ENCODE results near the gene GBA3.

The GBA3 gene

DNA sequence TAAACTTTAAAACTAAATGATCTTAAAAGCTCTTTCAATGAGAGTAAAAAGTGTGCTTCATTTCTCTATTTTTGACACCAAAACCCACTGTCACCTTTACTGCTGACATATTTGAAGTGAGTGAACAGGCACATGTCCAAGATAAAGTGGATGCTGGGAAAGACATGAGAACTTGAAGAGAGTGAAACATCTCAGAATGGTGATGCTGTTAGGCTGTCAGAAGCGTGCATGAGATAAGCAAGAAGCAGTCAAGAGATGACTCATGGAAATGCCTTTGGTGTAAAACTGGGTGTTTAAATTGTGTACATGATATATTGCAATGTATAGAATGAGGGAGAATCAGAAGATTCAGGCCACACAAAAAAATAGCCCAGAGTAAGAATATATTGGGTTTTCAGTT, 21.8 kb upstream of the GBA3 start:
- H3K27ac ChIP-seq (ENCODE audit: insufficient read depth, low read depth, low read length, poor library complexity, severe bottlenecking), result no peak overlapping the region
- H3K4me1 ChIP-seq (ENCODE audit: control insufficient read depth, insufficient read depth, low read length), result no peaks in the 10 kb centered on the region
- no peaks in the 10 kb centered on the region for H3K27me3 ChIP-seq (ENCODE audit: control insufficient read depth, insufficient read depth, low read length, poor library complexity, severe bottlenecking)
- no peaks in the 10 kb centered on the region for H3K36me3 ChIP-seq (ENCODE audit: control insufficient read depth, insufficient read depth, low read length)
- H3K4me3 ChIP-seq (ENCODE audit: insufficient read depth, low read depth, low read length), result no peak overlapping the region
- WGBS, 2 experiments, result 91 to 94% methylated on average over 1 of the region's 1 CpG
- H3K9me3 ChIP-seq (ENCODE audit: control insufficient read depth, low read length), result no peaks in the 10 kb centered on the region

- H3K27me3 ChIP-seq (ENCODE audit: control insufficient read depth, insufficient read depth, low read length, poor library complexity, severe bottlenecking), result no peaks in the 10 kb centered on the region
- no peak overlapping the region for H3K4me3 ChIP-seq (ENCODE audit: insufficient read depth, low read depth, low read length)
- H3K36me3 ChIP-seq (ENCODE audit: control insufficient read depth, insufficient read depth, low read length), result no peaks in the 10 kb centered on the region
- no peak overlapping the region for H3K27ac ChIP-seq (ENCODE audit: insufficient read depth, low read depth, low read length, poor library complexity, severe bottlenecking)
- H3K9me3 ChIP-seq (ENCODE audit: control insufficient read depth, low read length), result no peaks in the 10 kb centered on the region
- 100% methylated on average over 1 of the region's 1 CpG; no CpG with 5 or more reads in 1 of the 2 experiments for WGBS, 2 experiments
- H3K4me1 ChIP-seq (ENCODE audit: control insufficient read depth, insufficient read depth, low read length), result no peaks in the 10 kb centered on the region
Observed at GRCh38 chr4:22672519-22672918, 20.2 kb upstream of the GBA3 start.

- Histone ChIP-seq H3K9me3 (ENCODE audit: control insufficient read depth, low read length) (no peaks in the 10 kb centered on the region), H3K36me3 (ENCODE audit: control insufficient read depth, insufficient read depth, low read length) (no peaks in the 10 kb centered on the region), H3K4me3 (ENCODE audit: insufficient read depth, low read depth, low read length) (no peak overlapping the region), H3K27me3 (ENCODE audit: control insufficient read depth, insufficient read depth, low read length, poor library complexity, severe bottlenecking) (no peaks in the 10 kb centered on the region), H3K27ac (ENCODE audit: insufficient read depth, low read depth, low read length, poor library complexity, severe bottlenecking) (no peak overlapping the region), H3K4me1 (ENCODE audit: control insufficient read depth, insufficient read depth, low read length) (no peaks in the 10 kb centered on the region)
- WGBS, 2 experiments, result 94 to 95% methylated on average over 4 of the region's 4 CpGs
Observed at GRCh38 chr4:22672944-22673343, 19.8 kb upstream of the GBA3 start.

GRCh38 chr4:22674700-22675099, 18.0 kb upstream of the GBA3 start:
- H3K9me3 ChIP-seq (ENCODE audit: control insufficient read depth, low read length), result no peaks in the 10 kb centered on the region
- no peaks in the 10 kb centered on the region for H3K36me3 ChIP-seq (ENCODE audit: control insufficient read depth, insufficient read depth, low read length)
- 92 to 95% methylated on average over 1 of the region's 1 CpG for WGBS, 2 experiments
- H3K27me3 ChIP-seq (ENCODE audit: control insufficient read depth, insufficient read depth, low read length, poor library complexity, severe bottlenecking), result no peaks in the 10 kb centered on the region
- H3K4me1 ChIP-seq (ENCODE audit: control insufficient read depth, insufficient read depth, low read length), result no peaks in the 10 kb centered on the region
- H3K4me3 ChIP-seq (ENCODE audit: insufficient read depth, low read depth, low read length), result no peak overlapping the region
- no peak overlapping the region for H3K27ac ChIP-seq (ENCODE audit: insufficient read depth, low read depth, low read length, poor library complexity, severe bottlenecking)

GRCh38 chr4:22676063-22676462, 16.7 kb upstream of the GBA3 start:
- no peaks in the 10 kb centered on the region for H3K4me1 ChIP-seq (ENCODE audit: control insufficient read depth, insufficient read depth, low read length)
- H3K27me3 ChIP-seq (ENCODE audit: control insufficient read depth, insufficient read depth, low read length, poor library complexity, severe bottlenecking), result no peaks in the 10 kb centered on the region
- no peaks in the 10 kb centered on the region for H3K36me3 ChIP-seq (ENCODE audit: control insufficient read depth, insufficient read depth, low read length)
- H3K4me3 ChIP-seq (ENCODE audit: insufficient read depth, low read depth, low read length), result no peak overlapping the region
- no peaks in the 10 kb centered on the region for H3K9me3 ChIP-seq (ENCODE audit: control insufficient read depth, low read length)
- no peak overlapping the region for H3K27ac ChIP-seq (ENCODE audit: insufficient read depth, low read depth, low read length, poor library complexity, severe bottlenecking)
- WGBS, 2 experiments, result 92 to 95% methylated on average over 1 of the region's 1 CpG

DNA sequence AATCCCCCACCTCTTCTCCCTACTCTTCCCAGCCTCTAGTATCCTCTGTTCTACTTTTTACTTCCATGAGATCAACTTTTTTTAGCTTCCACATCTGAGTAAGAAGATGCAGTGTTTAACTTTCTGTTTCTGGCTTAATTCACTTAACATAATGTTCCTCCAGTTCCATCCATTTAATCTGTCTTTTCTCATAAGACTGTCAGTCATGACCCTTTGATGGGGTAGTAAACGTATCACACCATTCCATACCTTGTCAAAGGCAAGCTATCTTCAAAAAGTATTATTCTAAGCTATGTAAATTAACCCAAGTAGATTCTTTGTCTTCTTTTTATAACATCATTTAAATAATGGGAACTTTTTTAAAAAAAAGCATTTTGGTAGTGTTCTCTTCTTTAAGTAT, 15.0 kb upstream of the GBA3 start:
- Histone ChIP-seq H3K4me1 (ENCODE audit: control insufficient read depth, insufficient read depth, low read length) (no peaks in the 10 kb centered on the region), H3K27me3 (ENCODE audit: control insufficient read depth, insufficient read depth, low read length, poor library complexity, severe bottlenecking) (no peaks in the 10 kb centered on the region), H3K4me3 (ENCODE audit: insufficient read depth, low read depth, low read length) (no peak overlapping the region), H3K36me3 (ENCODE audit: control insufficient read depth, insufficient read depth, low read length) (no peaks in the 10 kb centered on the region), H3K27ac (ENCODE audit: insufficient read depth, low read depth, low read length, poor library complexity, severe bottlenecking) (no peak overlapping the region), H3K9me3 (ENCODE audit: control insufficient read depth, low read length) (no peaks in the 10 kb centered on the region)
- 88 to 93% methylated on average over 1 of the region's 1 CpG for WGBS, 2 experiments

- H3K27me3 ChIP-seq (ENCODE audit: control insufficient read depth, insufficient read depth, low read length, poor library complexity, severe bottlenecking), result no peaks in the 10 kb centered on the region
- H3K9me3 ChIP-seq (ENCODE audit: control insufficient read depth, low read length), result no peaks in the 10 kb centered on the region
- no peaks in the 10 kb centered on the region for H3K36me3 ChIP-seq (ENCODE audit: control insufficient read depth, insufficient read depth, low read length)
- H3K27ac ChIP-seq (ENCODE audit: insufficient read depth, low read depth, low read length, poor library complexity, severe bottlenecking), result no peak overlapping the region
- H3K4me3 ChIP-seq (ENCODE audit: insufficient read depth, low read depth, low read length), result no peak overlapping the region
- H3K4me1 ChIP-seq (ENCODE audit: control insufficient read depth, insufficient read depth, low read length), result no peaks in the 10 kb centered on the region
- WGBS, 2 experiments, result 89 to 90% methylated on average over 3 of the region's 3 CpGs
Observed at GRCh38 chr4:22678940-22679854, 13.5 kb upstream of the GBA3 start.

DNA sequence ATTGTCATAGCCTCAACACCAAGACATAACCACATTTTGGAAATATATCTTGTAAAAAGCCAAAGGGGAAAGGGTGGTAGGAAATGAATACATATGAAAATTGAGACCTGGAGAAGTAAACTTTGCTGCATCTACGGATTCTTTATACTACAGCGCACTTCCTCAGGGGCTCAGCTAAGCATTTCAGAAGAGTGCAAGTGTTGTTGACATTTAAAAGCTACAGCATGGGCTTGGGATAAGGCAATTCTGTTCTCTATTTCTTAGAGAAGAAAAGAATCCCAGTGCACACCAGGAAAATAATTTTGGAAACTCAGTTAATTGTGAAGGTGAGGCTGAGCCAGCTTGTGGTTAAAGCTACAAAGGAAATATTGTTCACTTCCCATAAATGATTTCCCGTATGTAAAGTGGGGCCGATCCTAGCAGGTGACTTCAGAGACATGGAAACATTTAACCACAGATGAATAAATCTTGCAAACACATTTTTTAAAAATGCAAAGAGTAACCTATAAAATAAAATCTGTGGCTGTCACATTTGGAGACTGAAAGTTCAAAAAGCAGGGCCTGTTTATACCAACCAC, 12.6 kb upstream of the GBA3 start:
- Histone ChIP-seq H3K9me3 (ENCODE audit: control insufficient read depth, low read length) (no peaks in the 10 kb centered on the region), H3K4me3 (ENCODE audit: insufficient read depth, low read depth, low read length) (no peak overlapping the region), H3K27ac (ENCODE audit: insufficient read depth, low read depth, low read length, poor library complexity, severe bottlenecking) (no peak overlapping the region), H3K27me3 (ENCODE audit: control insufficient read depth, insufficient read depth, low read length, poor library complexity, severe bottlenecking) (no peaks in the 10 kb centered on the region), H3K36me3 (ENCODE audit: control insufficient read depth, insufficient read depth, low read length) (no peaks in the 10 kb centered on the region), H3K4me1 (ENCODE audit: control insufficient read depth, insufficient read depth, low read length) (no peaks in the 10 kb centered on the region)
- WGBS, 2 experiments, result 69 to 75% methylated on average over 4 of the region's 4 CpGs

GRCh38 chr4:22683726-22684125, 9.0 kb upstream of the GBA3 start:
- no peak overlapping the region for H3K27ac ChIP-seq (ENCODE audit: insufficient read depth, low read depth, low read length, poor library complexity, severe bottlenecking)
- no peaks in the 10 kb centered on the region for H3K4me1 ChIP-seq (ENCODE audit: control insufficient read depth, insufficient read depth, low read length)
- no peaks in the 10 kb centered on the region for H3K9me3 ChIP-seq (ENCODE audit: control insufficient read depth, low read length)
- H3K4me3 ChIP-seq (ENCODE audit: insufficient read depth, low read depth, low read length), result no peak overlapping the region
- H3K36me3 ChIP-seq (ENCODE audit: control insufficient read depth, insufficient read depth, low read length), result no peaks in the 10 kb centered on the region
- no peaks in the 10 kb centered on the region for H3K27me3 ChIP-seq (ENCODE audit: control insufficient read depth, insufficient read depth, low read length, poor library complexity, severe bottlenecking)

GRCh38 chr4:22686141-22686540, 6.6 kb upstream of the GBA3 start:
- no peak overlapping the region for H3K4me3 ChIP-seq (ENCODE audit: insufficient read depth, low read depth, low read length)
- WGBS, 2 experiments, result 92% methylated on average over 5 of the region's 5 CpGs
- H3K27ac ChIP-seq (ENCODE audit: insufficient read depth, low read depth, low read length, poor library complexity, severe bottlenecking), result no peak overlapping the region
- H3K36me3 ChIP-seq (ENCODE audit: control insufficient read depth, insufficient read depth, low read length), result no peaks in the 10 kb centered on the region
- no peaks in the 10 kb centered on the region for H3K9me3 ChIP-seq (ENCODE audit: control insufficient read depth, low read length)
- no peaks in the 10 kb centered on the region for H3K4me1 ChIP-seq (ENCODE audit: control insufficient read depth, insufficient read depth, low read length)
- no peaks in the 10 kb centered on the region for H3K27me3 ChIP-seq (ENCODE audit: control insufficient read depth, insufficient read depth, low read length, poor library complexity, severe bottlenecking)

Measured in ectodermal cell (in vitro differentiated cells).